ENCODE data around the gene HIPK3. TPM values are rescaled to one million over a fixed set of nuclear protein-coding genes. Genes with fewer than 3 reads are reported as not detected.

Gene HIPK3
- total RNA-seq, 1 donor from 2014 or later: 78.5 TPM

- Mint-ChIP-seq H3K27me3 (ENCODE audit: low read depth, unreplicated experiment) (no peaks in the 10 kb centered on the region), H3K4me3 (ENCODE audit: unreplicated experiment) (no peak overlapping the region), H3K36me3 (ENCODE audit: low read depth, unreplicated experiment) (no peaks in the 10 kb centered on the region), H3K4me1 (ENCODE audit: low read depth, unreplicated experiment) (no peaks in the 10 kb centered on the region), H3K9me3 (ENCODE audit: unreplicated experiment) (no peaks in the 10 kb centered on the region), H3K27ac (ENCODE audit: unreplicated experiment) (no peak overlapping the region)
- Histone ChIP-seq H3K27ac (ENCODE audit: low read depth, low read length) (no peak overlapping the region), H3K27me3 (ENCODE audit: insufficient read depth, low read length) (no peaks in the 10 kb centered on the region), H3K4me3 (ENCODE audit: insufficient read depth, low read depth, low read length) (no peak overlapping the region), H2AFZ (ENCODE audit: low read depth, low read length) (no peak overlapping the region), H3K4me1 (ENCODE audit: insufficient read depth, low read length) (no peaks in the 10 kb centered on the region), H3K36me3 (ENCODE audit: insufficient read depth, low read length) (peaks cover 33% of the 10 kb centered on the region), H3K9ac (ENCODE audit: low read length) (no peak overlapping the region), H4K20me1 (ENCODE audit: insufficient read depth, low read length) (no peaks in the 10 kb centered on the region), H3K79me2 (ENCODE audit: insufficient read depth, low read length) (no peaks in the 10 kb centered on the region), H3K9me3 (ENCODE audit: insufficient read depth, low read depth, low read length) (no peaks in the 10 kb centered on the region), H3K4me2 (ENCODE audit: low read length) (no peak overlapping the region)
- FAIRE-seq (no peak), DNase-seq (ENCODE audit: low read depth) (no peak)
- TF ChIP-seq EZH2 (IDR thresholded peaks at IDR 0.05; ENCODE audit: insufficient read depth, low read length) (no peak), CTCF (IDR thresholded peaks at IDR 0.05; ENCODE audit: insufficient read depth, low read depth, low read length) (no peak)
Observed at GRCh38 chr11:33347490-33348125, 90.4 kb downstream of the HIPK3 start.

- Histone ChIP-seq H4K20me1 (ENCODE audit: insufficient read depth, low read length) (no peaks in the 10 kb centered on the region), H3K79me2 (ENCODE audit: insufficient read depth, low read length) (no peaks in the 10 kb centered on the region), H3K4me2 (ENCODE audit: low read length) (no peak overlapping the region), H3K9me3 (ENCODE audit: insufficient read depth, low read depth, low read length) (no peaks in the 10 kb centered on the region), H3K27ac (ENCODE audit: low read depth, low read length) (no peak overlapping the region), H3K4me1 (ENCODE audit: insufficient read depth, low read length) (no peaks in the 10 kb centered on the region), H3K27me3 (ENCODE audit: insufficient read depth, low read length) (no peaks in the 10 kb centered on the region), H3K9ac (ENCODE audit: low read length) (no peak overlapping the region), H3K4me3 (ENCODE audit: insufficient read depth, low read depth, low read length) (no peak overlapping the region), H3K36me3 (ENCODE audit: insufficient read depth, low read length) (peaks cover 51% of the 10 kb centered on the region), H2AFZ (ENCODE audit: low read depth, low read length) (no peak overlapping the region)
- no peaks in the 10 kb centered on the region for H3K4me1 Mint-ChIP-seq (ENCODE audit: low read depth, unreplicated experiment)
- no peak overlapping the region for H3K4me3 Mint-ChIP-seq (ENCODE audit: unreplicated experiment)
- DNase-seq (ENCODE audit: low read depth) (no peak), FAIRE-seq (no peak)
- no peak overlapping the region for H3K27ac Mint-ChIP-seq (ENCODE audit: unreplicated experiment)
- TF ChIP-seq EZH2 (IDR thresholded peaks at IDR 0.05; ENCODE audit: insufficient read depth, low read length) (no peak), CTCF (IDR thresholded peaks at IDR 0.05; ENCODE audit: insufficient read depth, low read depth, low read length) (no peak)
- peaks cover 5% of the 10 kb centered on the region for H3K36me3 Mint-ChIP-seq (ENCODE audit: low read depth, unreplicated experiment)
- H3K27me3 Mint-ChIP-seq (ENCODE audit: low read depth, unreplicated experiment): no peaks in the 10 kb centered on the region
- no peaks in the 10 kb centered on the region for H3K9me3 Mint-ChIP-seq (ENCODE audit: unreplicated experiment)
Observed at GRCh38 chr11:33350287-33350686, 93.1 kb downstream of the HIPK3 start.

GRCh38 chr11:33358150-33358831 lies 101.1 kb downstream of the HIPK3 start:
- Mint-ChIP-seq H3K9me3 (ENCODE audit: unreplicated experiment) (no peaks in the 10 kb centered on the region), H3K36me3 (ENCODE audit: low read depth, unreplicated experiment) (peaks cover under 1% of the 10 kb centered on the region), H3K4me3 (ENCODE audit: unreplicated experiment) (no peak overlapping the region), H3K4me1 (ENCODE audit: low read depth, unreplicated experiment) (no peaks in the 10 kb centered on the region), H3K27me3 (ENCODE audit: low read depth, unreplicated experiment) (no peaks in the 10 kb centered on the region), H3K27ac (ENCODE audit: unreplicated experiment) (no peak overlapping the region)
- H3K9me3 ChIP-seq (ENCODE audit: insufficient read depth, low read depth, low read length): no peaks in the 10 kb centered on the region
- H3K4me3 ChIP-seq (ENCODE audit: insufficient read depth, low read depth, low read length): no peak overlapping the region
- DNase-seq (ENCODE audit: low read depth) (no peak), FAIRE-seq (no peak)
- TF ChIP-seq CTCF (IDR thresholded peaks at IDR 0.05; ENCODE audit: insufficient read depth, low read depth, low read length) (no peak), EZH2 (IDR thresholded peaks at IDR 0.05; ENCODE audit: insufficient read depth, low read length) (no peak)
- peaks cover 17% of the 10 kb centered on the region for H3K36me3 ChIP-seq (ENCODE audit: insufficient read depth, low read length)
- no peaks in the 10 kb centered on the region for H3K4me1 ChIP-seq (ENCODE audit: insufficient read depth, low read length)
- no peaks in the 10 kb centered on the region for H4K20me1 ChIP-seq (ENCODE audit: insufficient read depth, low read length)
- no peak overlapping the region for H3K4me2 ChIP-seq (ENCODE audit: low read length)
- H3K79me2 ChIP-seq (ENCODE audit: insufficient read depth, low read length): no peaks in the 10 kb centered on the region
- H3K9ac ChIP-seq (ENCODE audit: low read length): no peak overlapping the region
- no peaks in the 10 kb centered on the region for H3K27me3 ChIP-seq (ENCODE audit: insufficient read depth, low read length)
- H2AFZ ChIP-seq (ENCODE audit: low read depth, low read length): no peak overlapping the region
- no peak overlapping the region for H3K27ac ChIP-seq (ENCODE audit: low read depth, low read length)
